T-helper 17 cell (primary cell): Measurements from ENCODE around the gene ATCAY. TPM values are rescaled to one million over a fixed set of nuclear protein-coding genes. Genes with fewer than 3 reads are reported as not detected.

Experiments
- ATAC-seq: fragments of 150-1000 bp; cut with Tn5 transposase; 2 replicates; pipeline ENCODE4 v1.10.0; 2021; ENCODE audit warnings: mild to moderate bottlenecking, moderate library complexity
- DNase-seq, 3 donors: peaks; one replicate each; pipeline versions ENCODE4 v3.0.0 to v3.0.0-alpha.2; 2020 to 2021
- H3K9me3 ChIP-seq: one replicate; pipeline ENCODE4 v1.7.0; 2013; ENCODE audit warnings: low read length, mild to moderate bottlenecking; ENCODE audit not compliant: control insufficient read depth, poor library complexity, severe bottlenecking
- H3K27ac Mint-ChIP-seq: one replicate; pipeline ENCODE4 v1.8.0; 2022; ENCODE audit warnings: mild to moderate bottlenecking, moderate library complexity, mixed read lengths
- H3K27me3 Mint-ChIP-seq: one replicate; pipeline ENCODE4 v1.8.0; 2022; ENCODE audit warnings: mixed read lengths
- H3K36me3 Mint-ChIP-seq: one replicate; pipeline ENCODE4 v1.8.0; 2022; ENCODE audit warnings: low read depth, mixed read lengths
- H3K4me1 Mint-ChIP-seq: one replicate; pipeline ENCODE4 v1.8.0; 2022; ENCODE audit warnings: mild to moderate bottlenecking, mixed read lengths
- H3K4me3 Mint-ChIP-seq: one replicate; pipeline ENCODE4 v1.8.0; 2022; ENCODE audit warnings: mild to moderate bottlenecking, moderate library complexity, mixed read lengths
- total RNA-seq, 4 donors: library from RNA in 2 of 4; stranded (reverse) in 2 of 4; gene quantifications; one replicate each; pipeline ENCODE4 v1.2.3 and lab custom pipeline; 2022 to 2026

ATCAY gene
- total RNA-seq, 2 donors from 2014 or later = 0.60 TPM; not detected in 1

GRCh38 chr19:3844596-3844995 lies 35.9 kb upstream of the ATCAY start:
- no peaks in the 10 kb centered on the region for H3K4me1 Mint-ChIP-seq
- ATAC-seq (no peak), DNase-seq (no peak)
- no peaks in the 10 kb centered on the region for H3K36me3 Mint-ChIP-seq
- no peaks in the 10 kb centered on the region for H3K9me3 ChIP-seq
- H3K27me3 Mint-ChIP-seq = peaks cover 11% of the 10 kb centered on the region
- H3K4me3 Mint-ChIP-seq = no peak overlapping the region
- H3K27ac Mint-ChIP-seq = no peak overlapping the region

GRCh38 chr19:3849092-3849491 lies 31.4 kb upstream of the ATCAY start:
- H3K27ac Mint-ChIP-seq = no peak overlapping the region
- H3K27me3 Mint-ChIP-seq = peaks cover 11% of the 10 kb centered on the region
- no peaks in the 10 kb centered on the region for H3K9me3 ChIP-seq
- no peaks in the 10 kb centered on the region for H3K4me1 Mint-ChIP-seq
- DNase-seq (no peak), ATAC-seq (peak; percentile 61)
- H3K36me3 Mint-ChIP-seq = peaks cover 2% of the 10 kb centered on the region
- no peak overlapping the region for H3K4me3 Mint-ChIP-seq

- Mint-ChIP-seq H3K4me1 (no peaks in the 10 kb centered on the region), H3K4me3 (no peak overlapping the region), H3K27ac (no peak overlapping the region), H3K27me3 (peaks cover 11% of the 10 kb centered on the region), H3K36me3 (peaks cover 2% of the 10 kb centered on the region)
- ATAC-seq = no peak
- DNase-seq = no peak
- H3K9me3 ChIP-seq = no peaks in the 10 kb centered on the region
Measured at GRCh38 chr19:3849787-3850186, 30.7 kb upstream of the ATCAY start.

GRCh38 chr19:3850320-3850972 lies 30.0 kb upstream of the ATCAY start:
- H3K4me3 Mint-ChIP-seq = no peak overlapping the region
- H3K27ac Mint-ChIP-seq = no peak overlapping the region
- H3K36me3 Mint-ChIP-seq = peaks cover 2% of the 10 kb centered on the region
- DNase-seq (no peak), ATAC-seq (no peak)
- H3K4me1 Mint-ChIP-seq = no peaks in the 10 kb centered on the region
- peaks cover 11% of the 10 kb centered on the region for H3K27me3 Mint-ChIP-seq
- no peaks in the 10 kb centered on the region for H3K9me3 ChIP-seq

GRCh38 chr19:3851254-3852176 lies 29.0 kb upstream of the ATCAY start:
- DNase-seq (no peak), ATAC-seq (no peak)
- no peak overlapping the region for H3K4me3 Mint-ChIP-seq

GRCh38 chr19:3852177-3852511 lies 28.3 kb upstream of the ATCAY start:
- no peak for DNase-seq
- no peak overlapping the region for H3K27ac Mint-ChIP-seq
- H3K4me1 Mint-ChIP-seq = no peaks in the 10 kb centered on the region
- H3K9me3 ChIP-seq = no peaks in the 10 kb centered on the region
- no peak overlapping the region for H3K4me3 Mint-ChIP-seq
- H3K36me3 Mint-ChIP-seq = peaks cover 2% of the 10 kb centered on the region
- no peak for ATAC-seq
- peaks cover 6% of the 10 kb centered on the region for H3K27me3 Mint-ChIP-seq

More at GRCh38 chr19:3851254-3852176, 29.0 kb upstream of the ATCAY start:
- Mint-ChIP-seq H3K27ac (no peak overlapping the region), H3K27me3 (peaks cover 11% of the 10 kb centered on the region), H3K36me3 (peaks cover 2% of the 10 kb centered on the region), H3K4me1 (no peaks in the 10 kb centered on the region)
- H3K9me3 ChIP-seq = no peaks in the 10 kb centered on the region

- peak; percentile 48 for ATAC-seq
- H3K4me1 Mint-ChIP-seq = no peaks in the 10 kb centered on the region
- H3K9me3 ChIP-seq = no peaks in the 10 kb centered on the region
- DNase-seq = peak in 1 of 3 donors; percentile 22
- H3K4me3 Mint-ChIP-seq = no peak overlapping the region
- H3K36me3 Mint-ChIP-seq = peaks cover 2% of the 10 kb centered on the region
- peaks cover 3% of the 10 kb centered on the region for H3K27me3 Mint-ChIP-seq
- H3K27ac Mint-ChIP-seq = no peak overlapping the region
Measured at GRCh38 chr19:3852614-3853254, 27.8 kb upstream of the ATCAY start.

- no peaks in the 10 kb centered on the region for H3K4me1 Mint-ChIP-seq
- peaks cover 2% of the 10 kb centered on the region for H3K36me3 Mint-ChIP-seq
- no peaks in the 10 kb centered on the region for H3K9me3 ChIP-seq
- H3K27ac Mint-ChIP-seq = no peak overlapping the region
- DNase-seq (no peak), ATAC-seq (no peak)
- no peaks in the 10 kb centered on the region for H3K27me3 Mint-ChIP-seq
- H3K4me3 Mint-ChIP-seq = no peak overlapping the region
Measured at GRCh38 chr19:3855320-3855719, 25.2 kb upstream of the ATCAY start.

- H3K27ac Mint-ChIP-seq = no peak overlapping the region
- H3K36me3 Mint-ChIP-seq = no peaks in the 10 kb centered on the region
- H3K4me1 Mint-ChIP-seq = no peaks in the 10 kb centered on the region
- H3K4me3 Mint-ChIP-seq = no peak overlapping the region
- ATAC-seq (peak; percentile 61), DNase-seq (no peak)
- no peaks in the 10 kb centered on the region for H3K9me3 ChIP-seq
- no peaks in the 10 kb centered on the region for H3K27me3 Mint-ChIP-seq
Measured at GRCh38 chr19:3857449-3858003, 23.0 kb upstream of the ATCAY start.

- H3K4me1 Mint-ChIP-seq = no peaks in the 10 kb centered on the region
- no peaks in the 10 kb centered on the region for H3K9me3 ChIP-seq
- ATAC-seq = no peak
Measured at GRCh38 chr19:3860499-3860898, 20.0 kb upstream of the ATCAY start.

GRCh38 chr19:3862826-3863500 lies 17.5 kb upstream of the ATCAY start:
- H3K9me3 ChIP-seq = no peaks in the 10 kb centered on the region
- Mint-ChIP-seq H3K27me3 (peaks cover 19% of the 10 kb centered on the region), H3K27ac (no peak overlapping the region), H3K36me3 (peaks cover 3% of the 10 kb centered on the region), H3K4me1 (no peaks in the 10 kb centered on the region), H3K4me3 (no peak overlapping the region)
- no peak for ATAC-seq
- no peak for DNase-seq

More at GRCh38 chr19:3860499-3860898, 20.0 kb upstream of the ATCAY start:
- Mint-ChIP-seq H3K27me3 (no peaks in the 10 kb centered on the region), H3K4me3 (no peak overlapping the region), H3K27ac (no peak overlapping the region), H3K36me3 (no peaks in the 10 kb centered on the region)
- no peak for DNase-seq

GRCh38 chr19:3863648-3864047 lies 16.8 kb upstream of the ATCAY start:
- no peak overlapping the region for H3K27ac Mint-ChIP-seq
- H3K9me3 ChIP-seq = no peaks in the 10 kb centered on the region
- H3K27me3 Mint-ChIP-seq = peaks cover 22% of the 10 kb centered on the region
- peaks cover 3% of the 10 kb centered on the region for H3K36me3 Mint-ChIP-seq
- H3K4me3 Mint-ChIP-seq = no peak overlapping the region
- DNase-seq (no peak), ATAC-seq (no peak)
- no peaks in the 10 kb centered on the region for H3K4me1 Mint-ChIP-seq
